H9 (cell line): ENCODE results near the gene KAZN. TPM values are rescaled to one million over a fixed set of nuclear protein-coding genes. Genes with fewer than 3 reads are reported as not detected.

ENCODE experiments used
- DNase-seq: peaks from one replicate; pipeline ENCODE4 v3.0.0-alpha.2; 2017
- H2AFZ ChIP-seq: one replicate; pipeline ENCODE4 v1.6.1; 2013; ENCODE audit warnings: mild to moderate bottlenecking, low read length, control low read depth, moderate library complexity
- H2AK5ac ChIP-seq: 2 replicates; pipeline ENCODE4 v1.6.1; 2013; ENCODE audit warnings: low read length, control low read depth, mixed read lengths; ENCODE audit not compliant: insufficient read length
- H2BK120ac ChIP-seq: one replicate; pipeline ENCODE4 v1.6.1; 2013; ENCODE audit warnings: low read depth, mild to moderate bottlenecking, low read length, control low read depth, inconsistent platforms; ENCODE audit not compliant: poor library complexity, severe bottlenecking
- H2BK12ac ChIP-seq: 2 replicates; pipeline ENCODE4 v1.6.1; 2013; ENCODE audit warnings: low read length, control low read depth, mixed read lengths, low read depth; ENCODE audit not compliant: insufficient read length
- H2BK15ac ChIP-seq: 2 replicates; pipeline ENCODE4 v1.6.1; 2013; ENCODE audit warnings: low read depth, low read length, control low read depth
- H2BK20ac ChIP-seq: one replicate; pipeline ENCODE4 v1.6.1; 2013; ENCODE audit warnings: low read depth, mild to moderate bottlenecking, low read length, control low read depth, inconsistent platforms; ENCODE audit not compliant: poor library complexity, severe bottlenecking
- H2BK5ac ChIP-seq: 2 replicates; pipeline ENCODE4 v1.6.1; 2013; ENCODE audit warnings: low read length, control low read depth, mixed read lengths; ENCODE audit not compliant: insufficient read length
- H3K14ac ChIP-seq: 2 replicates; pipeline ENCODE4 v1.6.1; 2013; ENCODE audit warnings: low read length, control low read depth; ENCODE audit not compliant: insufficient read depth
- H3K18ac ChIP-seq: 2 replicates; pipeline ENCODE4 v1.6.1; 2013; ENCODE audit warnings: low read depth, mild to moderate bottlenecking, mixed read lengths, low read length, control low read depth; ENCODE audit not compliant: insufficient read length
- H3K23ac ChIP-seq: 2 replicates; pipeline ENCODE4 v1.6.1; 2013; ENCODE audit warnings: low read length, control low read depth, mixed read lengths, low read depth; ENCODE audit not compliant: insufficient read length
- H3K23me2 ChIP-seq: 2 replicates; pipeline ENCODE4 v1.6.1; 2013; ENCODE audit warnings: low read depth, mild to moderate bottlenecking, mixed read lengths, low read length, control low read depth; ENCODE audit not compliant: insufficient read length, poor library complexity, severe bottlenecking
- H3K27ac ChIP-seq: 2 replicates; pipeline ENCODE4 v1.5.1; 2013; ENCODE audit warnings: low read length, control low read depth, mixed read lengths, low read depth; ENCODE audit not compliant: insufficient read length
- H3K27me3 ChIP-seq: 2 replicates; pipeline ENCODE4 v1.6.1; 2013; ENCODE audit warnings: low read length, control low read depth, inconsistent platforms; ENCODE audit not compliant: insufficient read depth
- H3K4ac ChIP-seq: 2 replicates; pipeline ENCODE4 v1.6.1; 2013; ENCODE audit warnings: low read depth, mild to moderate bottlenecking, control low read depth, inconsistent platforms, low read length, moderate library complexity
- H3K4me1 ChIP-seq: 2 replicates; pipeline ENCODE4 v1.6.1; 2013; ENCODE audit warnings: low read length, control low read depth, inconsistent platforms; ENCODE audit not compliant: insufficient read depth
- H3K4me2 ChIP-seq: 2 replicates; pipeline ENCODE4 v1.6.1; 2013; ENCODE audit warnings: low read length, control low read depth, mixed read lengths; ENCODE audit not compliant: insufficient read length, insufficient read depth
- H3K56ac ChIP-seq: 2 replicates; pipeline ENCODE4 v1.6.1; 2013; ENCODE audit warnings: low read depth, mild to moderate bottlenecking, mixed read lengths, low read length, control low read depth; ENCODE audit not compliant: insufficient read length
- H3K79me1 ChIP-seq: 2 replicates; pipeline ENCODE4 v1.6.1; 2013; ENCODE audit warnings: low read depth, mild to moderate bottlenecking, moderate library complexity, low read length, control low read depth, inconsistent platforms; ENCODE audit not compliant: insufficient read depth, poor library complexity, severe bottlenecking
- H3K79me2 ChIP-seq: 2 replicates; pipeline ENCODE4 v1.6.1; 2013; ENCODE audit warnings: low read length, control low read depth, inconsistent platforms; ENCODE audit not compliant: insufficient read depth
- H3K9ac ChIP-seq: 2 replicates; pipeline ENCODE4 v1.6.1; 2013; ENCODE audit warnings: low read length, control low read depth, mixed read lengths; ENCODE audit not compliant: insufficient read length; ENCODE audit errors: extremely low read depth
- H3K9me3 ChIP-seq: one replicate; pipeline ENCODE4 v1.6.1; 2013; ENCODE audit warnings: low read depth, low read length, inconsistent platforms; ENCODE audit not compliant: control insufficient read depth
- H3T11ph ChIP-seq: one replicate; pipeline ENCODE4 v1.6.1; 2013; ENCODE audit warnings: mild to moderate bottlenecking, low read length, control low read depth, inconsistent platforms
- H4K20me1 ChIP-seq: one replicate; pipeline ENCODE4 v1.6.1; 2013; ENCODE audit not compliant: control insufficient read depth, insufficient read length, insufficient read depth
- H4K5ac ChIP-seq: 2 replicates; pipeline ENCODE4 v1.6.1; 2013; ENCODE audit warnings: low read depth, mild to moderate bottlenecking, mixed read lengths, low read length, control low read depth; ENCODE audit not compliant: insufficient read length
- H4K8ac ChIP-seq: replicated peaks from 2 replicates; pipeline ENCODE4 v1.6.1; 2013; ENCODE audit warnings: low read length, control low read depth, mixed read lengths, low read depth; ENCODE audit not compliant: insufficient read length
- H4K91ac ChIP-seq: 2 replicates; pipeline ENCODE4 v1.6.1; 2013; ENCODE audit warnings: low read depth, mild to moderate bottlenecking, moderate library complexity, mixed read lengths, low read length, control low read depth; ENCODE audit not compliant: insufficient read length
- H3K27ac Mint-ChIP-seq, 3 experiments: 2 replicates in 2 of 3; 3 replicates in 1 of 3; pipeline ENCODE4 v1.8.0; 2020 to 2021; ENCODE audit warnings: mixed read lengths in 3 of 3, mild to moderate bottlenecking in 1 of 3, moderate library complexity in 1 of 3
- H3K27me3 Mint-ChIP-seq: 2 replicates; pipeline ENCODE4 v1.8.0; 2021; ENCODE audit warnings: low read depth, mild to moderate bottlenecking, moderate library complexity, mixed read lengths
- H3K36me3 Mint-ChIP-seq, 3 experiments: 2 replicates in 2 of 3; 3 replicates in 1 of 3; pipeline ENCODE4 v1.8.0; 2020 to 2021; ENCODE audit warnings: low read depth in 3 of 3, mixed read lengths in 3 of 3; ENCODE audit not compliant: insufficient read depth in 1 of 3
- H3K4me1 Mint-ChIP-seq, 2 experiments: 2 replicates each; pipeline ENCODE4 v1.8.0; 2020; ENCODE audit warnings: mixed read lengths in 2 of 2
- H3K4me3 Mint-ChIP-seq, 2 experiments: 2 replicates in 1 of 2; 3 replicates in 1 of 2; pipeline ENCODE4 v1.8.0; 2020 to 2021; ENCODE audit warnings: mild to moderate bottlenecking in 2 of 2, mixed read lengths in 2 of 2, moderate library complexity in 1 of 2
- H3K9me3 Mint-ChIP-seq, 2 experiments: 2 replicates in 1 of 2; 3 replicates in 1 of 2; pipeline ENCODE4 v1.8.0; 2020; ENCODE audit warnings: mild to moderate bottlenecking in 2 of 2, mixed read lengths in 2 of 2, moderate library complexity in 1 of 2
- WGBS: extraction: QIAGEN DNeasy Blood & Tissue Kit; methylation state at CpG from one replicate; pipeline ENCODE4 v1.1.7; 2013; ENCODE audit warnings: missing lambda C conversion rate, low lambda C conversion rate, mixed read lengths; ENCODE audit not compliant: insufficient read length; ENCODE audit errors: extremely low coverage; 5-methylcytosine and 5-hydroxymethylcytosine counted together
- total RNA-seq: library from RNA; stranded (reverse); gene quantifications from 2 replicates; pipeline ENCODE4 v1.2.1, GENCODE V29; 2021
- TF ChIP-seq, protein P1 (sequence below): fragments of 200-600 bp; sonication (generic); conservative IDR thresholded peaks from 3 replicates; pipeline ENCODE4 v1.8.0; 2021; ENCODE audit warnings: antibody characterized with exemption, mild to moderate bottlenecking

KAZN gene
- total RNA-seq, 1 experiment from 2014 or later = 7.6 TPM

DNA sequence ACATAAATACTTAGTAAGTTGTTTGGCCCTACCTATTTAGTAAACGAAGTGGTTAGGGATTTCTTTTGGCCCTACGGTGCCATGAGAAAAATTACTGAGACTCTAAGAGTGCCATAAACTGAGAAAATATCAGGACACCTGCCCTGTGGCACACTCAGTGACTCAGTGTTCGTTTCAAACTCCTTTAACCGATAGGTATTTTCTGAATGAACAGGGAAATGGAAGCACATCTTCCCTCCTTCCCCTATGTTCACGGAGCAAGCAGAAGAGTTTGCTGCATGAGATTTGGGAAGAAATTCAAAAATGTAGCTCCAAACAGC lies 134.2 kb downstream of the KAZN start:
- Histone ChIP-seq H3K4me2 (peak overlapping the region; percentile 50), H3K4me1 (peaks cover 9% of the 10 kb centered on the region; the same call in 1 of the 2 replicates), H2BK12ac (peak overlapping the region; percentile 90), H3K23ac (no peak overlapping the region), H4K20me1 (no peaks in the 10 kb centered on the region), H3K23me2 (no peaks in the 10 kb centered on the region), H3K56ac (no peak overlapping the region), H4K91ac (no peak overlapping the region), H3K18ac (peak overlapping the region; percentile 82), H4K5ac (no peak overlapping the region), H2BK5ac (no peak overlapping the region), H3K9me3 (no peaks in the 10 kb centered on the region), H3K9ac (peak overlapping the region; percentile 4), H3T11ph (no peak overlapping the region), H3K4ac (no peak overlapping the region; the same call in 1 of the 2 replicates), H3K79me1 (no peaks in the 10 kb centered on the region), H2BK15ac (no peak overlapping the region), H3K27me3 (peaks cover 6% of the 10 kb centered on the region; the same call in 1 of the 2 replicates), H3K14ac (peak overlapping the region; percentile 44; the same call in 1 of the 2 replicates), H2BK120ac (no peak overlapping the region), H3K79me2 (no peaks in the 10 kb centered on the region), H2AK5ac (no peak overlapping the region), H2BK20ac (peak overlapping the region; percentile 28), H4K8ac (no peak overlapping the region), H3K27ac (peak overlapping the region; percentile 28), H2AFZ (no peak overlapping the region)
- TF ChIP-seq, protein P1, sequence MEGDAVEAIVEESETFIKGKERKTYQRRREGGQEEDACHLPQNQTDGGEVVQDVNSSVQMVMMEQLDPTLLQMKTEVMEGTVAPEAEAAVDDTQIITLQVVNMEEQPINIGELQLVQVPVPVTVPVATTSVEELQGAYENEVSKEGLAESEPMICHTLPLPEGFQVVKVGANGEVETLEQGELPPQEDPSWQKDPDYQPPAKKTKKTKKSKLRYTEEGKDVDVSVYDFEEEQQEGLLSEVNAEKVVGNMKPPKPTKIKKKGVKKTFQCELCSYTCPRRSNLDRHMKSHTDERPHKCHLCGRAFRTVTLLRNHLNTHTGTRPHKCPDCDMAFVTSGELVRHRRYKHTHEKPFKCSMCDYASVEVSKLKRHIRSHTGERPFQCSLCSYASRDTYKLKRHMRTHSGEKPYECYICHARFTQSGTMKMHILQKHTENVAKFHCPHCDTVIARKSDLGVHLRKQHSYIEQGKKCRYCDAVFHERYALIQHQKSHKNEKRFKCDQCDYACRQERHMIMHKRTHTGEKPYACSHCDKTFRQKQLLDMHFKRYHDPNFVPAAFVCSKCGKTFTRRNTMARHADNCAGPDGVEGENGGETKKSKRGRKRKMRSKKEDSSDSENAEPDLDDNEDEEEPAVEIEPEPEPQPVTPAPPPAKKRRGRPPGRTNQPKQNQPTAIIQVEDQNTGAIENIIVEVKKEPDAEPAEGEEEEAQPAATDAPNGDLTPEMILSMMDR = no peak
- Mint-ChIP-seq H3K4me1 (peaks cover 49 to 52% of the 10 kb centered on the region in 2 experiments), H3K27ac (peak overlapping the region in 2 of 3 experiments; percentile 81 to 95; a peak in 3 of 7 replicates), H3K36me3 (no peaks in the 10 kb centered on the region), H3K4me3 (peak overlapping the region; percentile 44 to 71; a peak in 3 of 5 replicates), H3K27me3 (peaks cover 50% of the 10 kb centered on the region), H3K9me3 (no peaks in the 10 kb centered on the region; a peak in 1 of 5 replicates)
- no CpG with 5 or more reads among the region's 5 CpGs for WGBS
- no peak for DNase-seq
